ENCODE results near the gene PEX14. TPM values are rescaled to one million over a fixed set of nuclear protein-coding genes. Genes with fewer than 3 reads are reported as not detected.

Gene PEX14
- total RNA-seq, 6 experiments from 2014 or later, result 23.1 to 28.4 (median 26.0) TPM

DNA sequence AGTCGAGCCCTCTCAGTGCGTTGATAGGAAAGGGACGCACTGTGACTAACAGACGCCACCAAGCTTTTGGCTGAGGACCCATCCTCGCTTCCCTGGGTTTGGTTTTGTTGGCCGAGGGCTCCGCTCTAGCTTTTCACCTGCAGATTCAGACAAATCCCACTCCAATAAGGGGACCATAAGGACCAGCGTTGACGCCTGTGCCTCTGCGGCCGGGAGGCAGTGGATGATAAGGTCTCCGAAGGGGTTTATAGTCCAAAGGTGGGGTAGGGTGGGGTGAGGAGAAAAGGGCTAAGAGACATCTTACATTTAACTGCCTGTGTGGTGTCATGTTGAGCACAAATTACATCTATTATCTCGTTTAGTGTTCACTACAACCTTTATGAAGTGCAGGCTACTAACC, 760 bp downstream of the PEX14 start:
- peak overlapping the region; percentile 94 for H3K4me3 Mint-ChIP-seq
- no peak for DNase-seq
- peaks cover 22% of the 10 kb centered on the region for H3K4me1 Mint-ChIP-seq (ENCODE audit: low read depth)
- TF ChIP-seq, protein P1, sequence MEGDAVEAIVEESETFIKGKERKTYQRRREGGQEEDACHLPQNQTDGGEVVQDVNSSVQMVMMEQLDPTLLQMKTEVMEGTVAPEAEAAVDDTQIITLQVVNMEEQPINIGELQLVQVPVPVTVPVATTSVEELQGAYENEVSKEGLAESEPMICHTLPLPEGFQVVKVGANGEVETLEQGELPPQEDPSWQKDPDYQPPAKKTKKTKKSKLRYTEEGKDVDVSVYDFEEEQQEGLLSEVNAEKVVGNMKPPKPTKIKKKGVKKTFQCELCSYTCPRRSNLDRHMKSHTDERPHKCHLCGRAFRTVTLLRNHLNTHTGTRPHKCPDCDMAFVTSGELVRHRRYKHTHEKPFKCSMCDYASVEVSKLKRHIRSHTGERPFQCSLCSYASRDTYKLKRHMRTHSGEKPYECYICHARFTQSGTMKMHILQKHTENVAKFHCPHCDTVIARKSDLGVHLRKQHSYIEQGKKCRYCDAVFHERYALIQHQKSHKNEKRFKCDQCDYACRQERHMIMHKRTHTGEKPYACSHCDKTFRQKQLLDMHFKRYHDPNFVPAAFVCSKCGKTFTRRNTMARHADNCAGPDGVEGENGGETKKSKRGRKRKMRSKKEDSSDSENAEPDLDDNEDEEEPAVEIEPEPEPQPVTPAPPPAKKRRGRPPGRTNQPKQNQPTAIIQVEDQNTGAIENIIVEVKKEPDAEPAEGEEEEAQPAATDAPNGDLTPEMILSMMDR (IDR thresholded peaks at IDR 0.05), result no peak
- H3K9me3 Mint-ChIP-seq, result no peaks in the 10 kb centered on the region
- no peaks in the 10 kb centered on the region; the same call in 1 of the 2 replicates for H3K36me3 Mint-ChIP-seq (ENCODE audit: low read depth)
- peak overlapping the region; percentile 74 for H3K27ac Mint-ChIP-seq
- H3K27me3 Mint-ChIP-seq (ENCODE audit: insufficient read depth), result no peaks in the 10 kb centered on the region; the same call in 1 of the 2 replicates

DNA sequence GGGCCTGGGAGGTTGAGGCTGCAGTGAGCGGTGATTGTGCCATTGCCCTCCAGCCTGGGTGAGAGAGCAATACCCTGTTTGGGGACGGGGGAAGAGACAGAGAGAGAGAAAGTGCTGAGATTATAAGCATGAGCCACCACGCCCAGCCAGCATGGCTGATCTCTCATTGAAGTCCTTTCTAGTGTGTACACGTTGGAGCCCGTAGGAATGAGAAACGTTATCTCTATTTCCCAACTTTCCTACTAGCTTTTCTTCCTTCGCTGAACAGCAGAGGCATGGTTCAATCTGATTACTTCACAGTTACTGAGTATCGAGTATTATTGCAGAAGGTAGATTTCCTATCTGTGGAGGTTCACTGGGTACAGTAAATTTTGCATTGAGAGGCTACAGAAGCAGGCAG, 4.5 kb downstream of the PEX14 start:
- peaks cover 18% of the 10 kb centered on the region for H3K4me1 Mint-ChIP-seq (ENCODE audit: low read depth)
- H3K4me3 Mint-ChIP-seq, result no peak overlapping the region
- no peaks in the 10 kb centered on the region for H3K9me3 Mint-ChIP-seq
- H3K27ac Mint-ChIP-seq, result no peak overlapping the region; the same call in 1 of the 2 replicates
- no peaks in the 10 kb centered on the region; the same call in 1 of the 2 replicates for H3K27me3 Mint-ChIP-seq (ENCODE audit: insufficient read depth)
- no peaks in the 10 kb centered on the region; the same call in 1 of the 2 replicates for H3K36me3 Mint-ChIP-seq (ENCODE audit: low read depth)
- TF ChIP-seq, protein P1 (IDR thresholded peaks at IDR 0.05), result no peak
- DNase-seq, result no peak

DNA sequence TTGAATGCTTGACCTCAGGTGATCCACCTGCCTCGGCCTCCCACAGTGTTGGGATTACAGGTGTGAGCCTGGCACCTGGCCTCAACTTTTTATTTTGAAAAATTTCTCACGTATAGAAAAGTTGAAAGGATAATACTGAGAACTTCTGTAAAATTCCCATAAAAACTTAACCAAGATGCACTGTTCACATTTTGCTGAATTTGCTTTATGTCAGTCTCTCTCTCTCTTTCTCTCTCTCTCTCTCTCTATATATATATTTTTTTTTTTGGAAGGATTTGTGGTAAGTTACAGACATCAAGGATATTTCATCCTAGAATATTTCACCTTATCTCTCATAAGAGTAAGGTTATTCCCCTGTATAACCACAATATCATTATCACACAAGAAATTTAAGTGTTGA, 5.9 kb downstream of the PEX14 start:
- TF ChIP-seq, protein P1 (IDR thresholded peaks at IDR 0.05), result no peak
- Mint-ChIP-seq H3K36me3 (ENCODE audit: low read depth) (peaks cover 5% of the 10 kb centered on the region; the same call in 1 of the 2 replicates), H3K4me1 (ENCODE audit: low read depth) (peaks cover 13% of the 10 kb centered on the region), H3K27me3 (ENCODE audit: insufficient read depth) (no peaks in the 10 kb centered on the region), H3K4me3 (no peak overlapping the region), H3K9me3 (no peaks in the 10 kb centered on the region), H3K27ac (no peak overlapping the region)
- no peak for DNase-seq

DNA sequence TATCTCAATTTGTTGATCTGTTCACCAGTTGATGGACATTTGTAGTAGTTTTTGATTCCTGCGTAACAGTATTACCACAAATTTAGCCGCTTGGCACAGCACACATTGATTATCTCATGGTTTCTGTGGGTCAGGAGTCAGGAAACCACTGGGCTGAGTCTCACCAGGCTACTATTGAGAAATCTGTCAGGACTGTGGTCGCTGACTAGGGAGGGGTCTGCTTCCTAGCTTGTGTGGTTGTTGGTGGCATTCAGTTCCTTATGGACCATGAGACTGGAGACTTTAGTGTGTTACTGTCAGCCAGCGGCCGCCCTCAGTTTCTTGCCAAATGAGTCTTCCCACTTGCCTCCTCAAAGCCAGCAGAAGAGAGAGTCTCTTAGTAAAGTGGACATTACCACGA, 9.8 kb downstream of the PEX14 start:
- H3K9me3 Mint-ChIP-seq, result no peaks in the 10 kb centered on the region
- no peak overlapping the region for H3K4me3 Mint-ChIP-seq
- H3K27me3 Mint-ChIP-seq (ENCODE audit: insufficient read depth), result no peaks in the 10 kb centered on the region
- H3K36me3 Mint-ChIP-seq (ENCODE audit: low read depth), result peaks cover 5% of the 10 kb centered on the region; the same call in 1 of the 2 replicates
- H3K27ac Mint-ChIP-seq, result no peak overlapping the region
- TF ChIP-seq, protein P1 (IDR thresholded peaks at IDR 0.05), result no peak
- H3K4me1 Mint-ChIP-seq (ENCODE audit: low read depth), result peaks cover 2% of the 10 kb centered on the region; the same call in 1 of the 2 replicates
- DNase-seq, result no peak

DNA sequence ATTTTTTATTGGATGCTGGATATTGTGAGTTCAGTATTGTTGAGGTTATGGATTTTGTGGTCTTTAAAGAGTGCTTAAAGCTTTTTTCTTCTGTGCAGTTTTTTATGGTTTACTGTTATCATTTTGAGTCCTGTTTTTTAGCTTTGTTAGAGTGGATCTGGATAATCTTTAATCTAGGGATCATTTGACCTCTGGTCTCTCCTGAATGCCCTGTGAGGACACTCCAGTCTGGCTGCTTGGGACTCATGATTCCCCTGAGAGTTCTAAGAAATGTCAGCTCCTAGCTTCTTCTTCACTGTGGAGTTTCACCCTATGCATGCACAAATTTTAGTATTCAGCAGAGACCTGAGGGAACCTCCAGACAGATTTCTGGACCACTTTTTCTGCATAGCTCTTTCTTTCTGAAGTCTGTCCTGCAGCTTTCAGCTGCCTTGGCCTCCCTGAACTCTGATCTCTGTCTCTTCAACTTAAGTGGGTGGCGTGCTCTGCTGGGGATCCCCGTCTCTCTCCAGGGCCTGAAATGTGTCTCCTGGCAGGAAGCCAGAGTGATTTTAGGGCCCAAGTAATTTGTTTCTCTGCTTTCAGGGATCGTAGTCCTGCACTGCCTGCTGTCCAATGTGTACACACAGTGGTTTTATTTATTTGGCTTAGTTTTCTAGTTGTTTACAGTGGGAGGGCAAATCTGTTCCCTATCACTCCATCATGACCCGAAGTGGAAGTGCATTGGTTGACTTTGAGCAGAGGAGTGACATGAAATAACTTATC, 14.7 kb downstream of the PEX14 start:
- no peaks in the 10 kb centered on the region for H3K27me3 Mint-ChIP-seq (ENCODE audit: insufficient read depth)
- H3K9me3 Mint-ChIP-seq, result no peaks in the 10 kb centered on the region
- no peak overlapping the region for H3K4me3 Mint-ChIP-seq
- peaks cover 5% of the 10 kb centered on the region; the same call in 1 of the 2 replicates for H3K36me3 Mint-ChIP-seq (ENCODE audit: low read depth)
- no peak overlapping the region for H3K27ac Mint-ChIP-seq
- TF ChIP-seq, protein P1 (IDR thresholded peaks at IDR 0.05), result no peak
- H3K4me1 Mint-ChIP-seq (ENCODE audit: low read depth), result peaks cover 21% of the 10 kb centered on the region
- DNase-seq, result no peak

All from HFFc6 (cell line).